ACHN (cell line): ENCODE data around the gene PPP1R9B.

Experiments used
- DNase-seq: peaks from one replicate; pipeline ENCODE4 v3.0.0-alpha.2; 2015
- in situ Hi-C: cut with HindIII; loops from 2 replicates; pipeline ENCODE4 v1.10.0; 2017; ENCODE audit warnings: low sequenced_read_pairs, low pct_ligation_motif_present, low pct_unique_long_range_greater_than_20kb

The PPP1R9B gene

DNA sequence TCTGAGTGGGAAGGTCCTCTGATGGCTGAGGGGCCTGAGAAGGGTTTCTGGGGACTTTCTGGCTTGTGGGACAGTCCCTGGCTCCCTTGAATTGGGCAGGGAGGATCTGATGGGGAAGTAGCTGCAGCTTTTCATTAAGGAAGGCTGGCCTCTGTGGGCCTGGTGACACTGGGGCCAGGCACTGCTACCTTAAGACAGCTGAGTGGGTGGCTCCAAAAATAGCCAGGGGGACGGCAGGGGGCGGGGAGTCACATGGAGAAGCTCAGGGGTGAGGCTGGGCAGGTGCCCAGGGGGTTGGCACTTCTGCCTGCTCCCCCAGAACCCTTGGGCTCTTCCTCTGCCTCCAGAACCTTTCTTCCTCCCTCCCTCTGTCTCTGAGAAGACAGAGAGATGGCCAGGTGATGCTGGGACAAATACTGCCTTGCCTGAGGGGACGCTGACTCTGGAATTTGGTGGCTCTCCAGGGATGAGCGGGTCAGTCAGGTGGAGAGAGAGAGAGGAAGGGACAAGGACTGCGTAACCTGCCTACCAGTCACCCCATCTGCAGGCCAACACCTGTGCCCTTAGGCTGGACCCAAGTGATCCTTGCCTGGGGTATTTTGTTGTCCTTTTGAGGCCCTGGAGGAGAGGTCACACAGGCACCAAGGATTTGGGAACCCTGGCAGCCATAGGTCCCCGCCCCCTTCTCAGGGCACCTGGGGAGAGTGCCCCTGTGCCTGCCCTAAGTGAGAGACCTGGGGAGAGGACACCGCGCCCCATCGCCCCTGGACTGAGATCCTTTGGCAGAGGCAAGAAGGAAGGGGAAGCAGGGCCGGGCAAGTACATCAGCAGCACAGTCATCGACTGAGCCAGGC is 13.6 kb upstream of the PPP1R9B start:
- DNase-seq, result no peak
- in situ Hi-C loops, result no loop called here

DNA sequence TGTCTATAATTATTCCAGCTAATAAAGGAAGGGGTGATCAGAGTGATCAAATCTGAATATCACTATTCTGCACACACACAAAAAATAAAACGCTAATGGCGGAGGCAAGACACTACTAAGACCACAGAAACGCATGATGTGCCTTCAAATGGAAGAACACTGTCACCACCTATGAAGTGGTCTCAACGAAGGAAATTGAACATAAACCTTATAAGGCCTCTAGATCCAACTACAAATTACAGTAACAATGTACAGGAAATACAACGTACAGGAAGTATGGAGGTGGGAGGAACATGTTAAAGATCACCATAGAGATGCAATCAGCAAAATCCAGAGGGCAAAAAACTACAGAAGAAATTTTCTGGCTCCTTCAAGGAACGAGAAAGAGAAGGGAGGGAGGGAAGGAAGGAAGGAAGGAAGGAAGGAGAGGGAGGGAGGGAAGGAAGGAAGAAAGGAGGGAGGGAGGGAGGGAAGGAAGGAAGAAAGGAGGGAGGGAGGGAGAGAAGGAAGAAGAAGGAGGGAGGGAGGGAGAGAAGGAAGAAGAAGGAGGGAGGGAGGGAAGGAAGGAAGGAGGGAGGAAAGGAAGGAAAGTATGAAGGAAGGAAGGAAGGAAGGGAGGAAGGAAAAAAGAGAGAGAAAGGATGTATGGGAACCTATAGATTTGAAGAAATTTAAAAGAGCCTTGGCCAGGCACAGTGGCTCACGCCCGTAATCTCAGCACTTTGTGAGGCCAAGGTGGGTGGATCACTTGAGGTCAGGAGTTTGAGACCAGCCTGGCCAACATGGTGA is 12.2 kb upstream of the PPP1R9B start:
- no peak for DNase-seq
- in situ Hi-C loops, result no loop called here

DNA sequence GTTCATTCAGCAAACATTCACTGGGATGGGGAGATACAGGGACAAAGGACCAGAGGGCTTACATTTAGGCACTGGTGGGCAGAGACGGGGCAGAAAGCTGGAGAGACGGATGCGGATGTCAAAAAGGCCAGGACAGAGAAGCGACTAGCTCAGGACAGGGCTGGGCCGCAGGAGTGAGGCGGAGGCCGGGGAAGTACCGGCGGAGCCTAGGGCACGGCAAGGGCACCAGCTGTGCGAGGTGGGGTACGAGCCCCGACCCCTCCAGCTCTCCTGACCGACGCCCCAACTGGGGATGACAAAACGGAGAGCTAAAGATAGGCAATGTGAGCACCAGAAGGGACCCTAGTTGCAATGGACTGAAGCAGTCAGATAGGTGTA is 11.4 kb upstream of the PPP1R9B start:
- no peak for DNase-seq
- in situ Hi-C loops, result no loop called here

DNA sequence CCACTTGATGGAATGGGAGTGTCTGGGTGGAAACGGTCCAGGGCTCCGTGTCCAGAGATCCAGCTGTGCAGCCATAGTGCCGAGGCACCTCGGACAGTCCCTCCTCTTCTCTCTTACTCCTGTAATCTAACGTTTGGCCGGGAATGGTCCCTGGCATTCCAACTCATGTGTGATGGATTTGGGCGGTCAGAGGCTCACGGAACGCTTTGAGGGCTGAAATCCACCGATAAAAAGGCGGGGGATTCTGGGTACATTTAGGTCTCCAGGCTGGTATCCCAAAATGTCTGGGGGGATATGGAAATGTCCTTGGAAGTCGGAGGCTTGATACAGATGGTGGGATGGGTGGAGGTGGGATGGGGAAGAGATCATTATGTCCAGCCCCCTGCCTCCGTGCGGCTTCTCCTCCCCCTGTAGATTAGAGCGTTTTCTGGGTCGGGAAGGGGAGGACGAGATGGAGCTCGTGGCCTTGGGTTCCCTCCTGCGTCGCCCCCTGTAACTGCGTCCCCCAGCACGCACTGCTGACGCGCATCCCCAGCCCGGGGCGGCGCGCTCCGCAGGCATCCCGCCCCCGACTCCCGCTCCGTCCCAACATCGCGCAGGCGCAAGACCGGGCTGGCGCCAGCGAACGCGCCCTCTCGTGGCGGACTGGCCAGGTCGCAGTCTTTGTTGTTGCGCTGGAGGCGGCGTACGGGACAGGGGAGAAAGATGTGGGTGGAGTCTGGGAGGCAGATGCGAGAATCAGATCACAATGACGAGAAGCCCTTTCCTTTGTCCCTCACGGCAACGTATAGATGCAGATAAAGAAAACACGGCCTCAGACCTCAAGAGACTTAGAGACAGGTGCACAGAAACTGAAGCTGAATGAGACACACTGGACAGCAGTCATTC is 10.8 kb upstream of the PPP1R9B start:
- DNase-seq, result peak; percentile 88
- in situ Hi-C loops, result no loop called here

DNA sequence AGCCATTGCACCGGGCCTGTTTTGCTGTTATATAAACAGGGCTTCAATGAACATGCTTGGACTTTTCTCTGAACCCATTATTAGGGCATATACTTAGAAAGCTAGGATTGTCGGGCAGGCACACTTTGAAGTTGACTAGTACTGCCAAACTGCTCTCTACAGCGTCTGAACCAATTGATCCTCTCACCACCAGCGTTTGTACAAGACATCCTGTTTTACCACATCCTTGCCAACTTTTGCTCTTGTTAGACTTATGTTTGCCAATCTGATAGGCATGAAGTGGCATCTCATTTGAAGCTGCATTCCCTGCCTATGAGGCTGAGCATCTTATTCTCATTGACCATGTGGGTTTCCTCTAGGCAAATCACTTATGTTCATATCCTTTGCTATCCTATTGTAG is 7.4 kb upstream of the PPP1R9B start:
- DNase-seq, result no peak
- in situ Hi-C loops, result no loop called here

DNA sequence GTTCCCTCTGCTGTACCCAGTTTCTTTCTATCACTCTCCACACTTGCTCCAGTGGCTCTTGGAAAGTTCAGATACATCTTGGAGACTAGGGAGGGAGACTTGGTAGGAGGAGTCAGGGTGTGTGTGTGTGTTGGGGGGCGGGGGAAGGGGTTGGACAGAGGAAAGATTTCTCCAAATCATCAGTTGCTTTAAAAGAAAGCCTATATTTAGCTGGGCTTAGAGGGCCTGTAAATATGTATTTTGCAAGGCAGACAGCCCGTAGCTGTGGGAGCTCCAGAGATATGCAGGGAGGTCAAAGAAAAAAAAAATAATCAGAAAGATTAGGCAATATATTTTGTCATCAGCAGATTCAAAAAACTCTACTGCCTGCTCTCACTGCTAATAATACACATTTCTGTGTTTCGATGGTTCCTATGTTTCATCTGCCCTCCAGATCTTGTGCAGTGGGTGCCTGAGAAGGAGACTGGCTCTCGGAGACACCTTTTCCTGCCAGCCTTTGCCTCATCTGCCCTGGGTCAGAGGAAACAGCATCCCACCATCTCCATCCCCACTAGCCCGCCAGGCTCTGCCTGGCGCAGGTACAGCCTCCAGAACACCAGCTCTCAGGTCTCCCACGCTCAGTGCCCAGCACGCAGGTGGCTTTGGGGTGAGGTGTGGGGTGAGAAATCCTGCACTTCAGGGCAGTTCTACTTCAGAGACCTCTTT is 4.8 kb upstream of the PPP1R9B start:
- in situ Hi-C loops, result no loop called here
- DNase-seq, result no peak

DNA sequence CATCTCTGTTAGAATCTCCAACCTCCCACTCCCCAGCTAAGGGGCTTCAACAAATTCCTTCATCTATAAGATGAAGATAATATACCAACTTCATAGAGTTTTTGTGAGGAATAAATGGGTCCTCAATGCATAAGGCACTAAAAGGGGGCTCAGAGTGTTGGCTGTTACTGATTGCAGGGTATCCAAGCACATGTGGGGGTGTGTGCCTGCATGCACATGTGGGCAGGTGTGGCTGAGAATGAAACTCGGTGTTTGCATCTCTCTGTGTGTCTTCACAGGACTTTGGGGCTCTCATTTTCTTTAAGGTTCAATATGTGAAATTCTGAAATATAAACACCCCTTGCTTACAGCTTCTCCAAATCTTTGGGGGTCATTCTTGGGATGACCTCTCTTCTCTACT is 4.1 kb upstream of the PPP1R9B start:
- DNase-seq, result no peak
- in situ Hi-C loops, result no loop called here

DNA sequence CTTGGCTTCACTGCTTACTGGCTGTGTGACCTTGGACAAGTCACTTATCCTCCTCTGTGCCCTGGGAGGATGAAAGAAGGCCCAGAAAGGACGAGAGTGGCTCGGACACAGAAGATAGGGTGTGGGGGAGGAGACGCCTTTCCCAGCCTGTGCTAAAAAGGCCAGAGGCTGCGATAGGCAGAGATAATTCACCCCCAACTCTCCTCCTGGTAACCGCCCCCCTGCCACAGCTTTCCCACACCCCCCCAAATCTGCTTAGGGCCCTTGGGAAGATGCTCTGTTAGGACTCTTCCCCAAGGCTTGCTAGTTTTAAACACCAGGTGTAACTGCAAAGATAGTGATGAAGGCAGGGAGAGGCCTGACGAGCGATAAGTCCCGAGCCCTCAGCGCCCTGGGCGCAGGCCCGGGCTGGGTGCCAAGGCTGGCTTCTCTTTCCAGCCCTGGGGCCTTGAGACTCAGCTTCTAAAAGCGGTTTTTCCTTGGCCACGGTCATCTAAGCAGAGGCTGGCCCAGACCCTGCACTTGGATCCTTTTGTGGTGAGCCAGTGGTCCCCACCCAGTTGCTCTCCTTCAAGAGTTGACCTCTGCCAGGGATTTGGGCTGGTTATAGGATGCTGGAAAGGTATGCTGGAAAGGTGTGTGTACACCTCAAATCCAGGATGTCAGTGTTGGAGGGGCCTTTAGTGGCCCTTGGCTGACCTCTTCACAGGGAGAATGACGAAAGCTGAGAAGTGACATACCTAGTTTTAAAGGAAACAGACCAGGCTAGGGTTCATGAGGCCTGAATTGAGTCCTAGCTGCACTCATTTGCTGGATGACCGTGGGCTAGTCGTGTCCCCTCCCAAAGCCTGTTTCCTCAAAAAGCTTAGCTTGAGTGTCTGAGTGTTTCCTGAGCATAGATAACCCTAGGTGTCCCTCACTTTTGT is 3.4 kb upstream of the PPP1R9B start:
- in situ Hi-C loops, result no loop called here
- DNase-seq, result no peak

DNA sequence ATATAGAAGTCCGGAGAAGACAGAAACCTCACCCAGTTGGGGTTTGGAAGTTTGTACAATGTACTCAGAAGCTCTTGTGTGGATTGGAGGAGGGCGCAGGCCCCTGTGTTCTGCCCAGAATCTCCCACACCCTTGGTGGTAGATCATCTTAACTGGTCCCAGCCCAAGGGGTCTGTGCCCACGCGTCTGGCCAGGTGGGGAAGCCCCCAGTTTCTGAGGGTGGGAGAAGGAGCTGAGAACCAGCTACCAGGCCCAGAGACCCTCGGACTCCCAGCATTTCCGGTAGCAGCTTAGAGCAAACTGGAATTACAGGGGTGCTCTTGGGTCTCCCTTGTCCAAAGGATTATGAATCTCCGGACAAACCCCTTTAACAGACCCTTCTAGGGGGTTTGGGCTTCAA is 2.3 kb upstream of the PPP1R9B start:
- no peak for DNase-seq
- in situ Hi-C loops, result no loop called here

DNA sequence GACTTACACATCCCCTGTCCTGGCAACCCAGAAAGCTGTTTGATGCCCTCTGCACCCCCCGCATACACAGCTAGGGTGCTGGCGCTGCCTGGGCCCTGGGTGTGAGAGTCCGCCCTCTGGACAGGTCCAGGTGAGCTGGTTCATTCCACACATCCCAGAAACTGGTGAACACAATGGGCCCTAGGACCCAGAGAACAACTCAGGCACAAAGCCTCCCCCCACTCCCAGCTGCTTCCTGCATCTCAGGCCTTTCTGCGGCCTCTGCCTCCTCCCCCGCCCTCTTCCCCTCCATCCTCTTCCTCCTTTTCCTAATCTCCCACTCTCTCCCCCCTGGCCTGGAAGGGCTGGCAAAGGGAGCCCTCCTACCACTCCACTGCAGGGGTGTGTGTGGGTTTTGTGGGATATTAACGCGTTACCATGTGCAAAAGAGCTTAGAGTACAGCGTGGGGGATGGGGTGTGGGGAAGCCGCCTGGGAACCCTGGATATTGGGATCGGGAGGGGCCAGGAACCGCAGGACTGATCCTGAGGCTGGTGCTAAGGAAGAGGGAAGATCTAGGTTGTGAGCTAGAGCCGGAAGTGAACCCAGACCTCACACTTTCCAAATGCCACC is 1.6 kb upstream of the PPP1R9B start:
- in situ Hi-C loops, result no loop called here

DNA sequence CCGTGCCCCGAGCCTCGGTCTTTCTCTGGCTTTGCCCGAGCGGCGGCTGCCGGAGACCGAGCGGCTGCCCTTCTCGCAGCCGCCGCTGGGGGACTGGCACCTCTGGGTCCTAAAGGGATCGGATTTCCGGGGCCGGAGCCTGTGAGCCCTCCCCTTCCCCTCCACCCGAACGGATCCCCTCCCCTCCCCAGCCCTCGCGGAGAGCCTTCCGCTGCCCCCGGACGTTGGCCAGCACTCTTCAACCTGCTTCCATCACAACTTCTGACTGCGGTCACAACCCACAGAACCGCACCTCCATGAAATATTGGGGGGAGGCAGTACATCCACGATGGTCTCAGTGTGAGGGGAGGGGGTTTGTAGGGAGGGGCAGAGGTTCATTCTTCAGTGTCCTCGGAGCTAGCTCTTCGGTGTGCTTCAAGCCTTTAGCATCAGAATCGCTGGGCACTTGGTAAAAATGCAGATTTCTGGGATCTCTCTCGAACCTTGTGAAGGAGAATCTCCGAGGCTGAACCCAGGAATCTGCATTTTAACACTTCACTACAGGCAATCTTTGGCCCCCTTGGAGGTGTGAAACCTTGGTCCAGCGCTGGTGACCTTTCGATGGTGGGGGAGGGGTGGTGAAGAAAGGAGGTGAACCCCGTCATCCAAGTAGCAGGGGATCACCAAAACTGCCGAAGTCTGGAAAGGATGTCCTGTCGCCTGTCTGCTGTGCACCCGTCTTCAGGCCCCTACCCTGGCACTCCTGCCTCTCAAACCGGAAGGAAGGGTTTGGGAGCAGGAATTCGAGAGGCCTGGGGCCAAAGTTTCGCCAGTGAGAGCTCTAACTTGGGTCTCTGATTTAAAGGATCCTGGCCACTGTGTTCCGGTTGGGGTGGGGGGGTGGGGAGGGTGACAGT is 812 bp upstream of the PPP1R9B start:
- DNase-seq, result peak; percentile 94
- in situ Hi-C loops, result no loop called here

More for the DNA sequence above, 1.6 kb upstream of the PPP1R9B start:
- DNase-seq, result peak; percentile 90

DNA sequence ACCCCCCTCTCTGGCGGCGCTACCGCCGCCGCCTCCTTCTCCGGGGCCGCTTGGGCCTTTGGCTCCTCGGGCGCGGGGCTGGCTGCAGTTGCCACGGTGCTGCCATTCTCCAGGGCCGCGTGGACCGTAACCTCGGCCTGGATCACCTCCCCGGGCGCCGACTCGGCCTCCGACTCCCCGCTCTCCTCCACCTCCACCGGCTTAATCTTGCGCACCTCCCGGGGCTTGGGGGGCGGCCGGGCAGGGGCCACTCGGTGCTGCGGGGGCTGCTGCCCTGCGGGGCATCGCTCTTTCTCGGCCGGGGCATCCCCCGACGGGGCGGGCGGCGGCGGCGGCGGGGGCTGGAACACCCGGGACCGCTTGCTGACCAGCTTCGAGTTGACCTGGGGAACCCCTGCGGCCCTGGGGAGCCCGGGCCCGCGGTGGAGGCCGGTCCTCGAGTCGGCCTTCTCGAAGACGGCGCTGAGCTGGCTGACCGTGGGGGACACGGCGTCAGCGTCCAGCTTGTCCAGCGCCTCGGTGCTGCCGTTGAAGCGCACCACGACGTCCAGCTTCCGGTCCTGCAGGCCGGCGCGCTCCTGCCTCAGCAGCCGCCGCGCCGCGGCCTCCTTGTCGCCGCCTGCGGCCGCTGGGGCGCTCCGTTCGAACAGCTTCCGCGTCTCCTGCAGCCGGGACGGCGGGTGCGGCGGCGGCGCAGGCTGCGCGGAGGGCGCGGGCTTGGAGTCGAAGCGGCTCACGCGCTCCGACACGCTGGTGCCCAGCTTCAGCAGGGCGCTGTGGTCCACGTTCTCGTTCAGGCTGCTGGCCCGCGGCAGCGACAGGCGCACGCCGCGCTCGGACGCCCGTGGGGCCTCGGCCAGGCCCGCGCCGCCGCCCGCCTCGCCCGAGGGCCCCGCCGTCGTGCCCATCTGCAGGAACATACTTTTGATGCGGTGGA is 792 bp downstream of the PPP1R9B start:
- peak; percentile 69 for DNase-seq
- in situ Hi-C loops, result no loop called here

DNA sequence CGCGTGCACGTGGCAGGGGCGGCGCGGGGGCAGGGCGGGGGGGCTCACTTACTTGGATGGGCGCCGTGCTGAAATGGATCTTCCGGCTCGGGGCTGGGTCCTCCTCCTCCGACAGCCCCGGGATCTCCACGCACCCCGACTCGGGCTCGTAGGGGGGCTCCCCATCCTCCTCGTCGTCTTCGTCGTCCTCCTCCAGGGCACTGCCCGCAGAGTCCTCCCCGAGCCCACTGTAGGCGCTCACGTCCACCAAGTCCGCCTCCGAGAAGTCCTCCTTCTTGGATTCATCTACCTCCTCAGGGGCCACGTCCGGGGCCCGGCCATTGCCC is 1.4 kb downstream of the PPP1R9B start:
- DNase-seq, result no peak
- in situ Hi-C loops, result no loop called here

DNA sequence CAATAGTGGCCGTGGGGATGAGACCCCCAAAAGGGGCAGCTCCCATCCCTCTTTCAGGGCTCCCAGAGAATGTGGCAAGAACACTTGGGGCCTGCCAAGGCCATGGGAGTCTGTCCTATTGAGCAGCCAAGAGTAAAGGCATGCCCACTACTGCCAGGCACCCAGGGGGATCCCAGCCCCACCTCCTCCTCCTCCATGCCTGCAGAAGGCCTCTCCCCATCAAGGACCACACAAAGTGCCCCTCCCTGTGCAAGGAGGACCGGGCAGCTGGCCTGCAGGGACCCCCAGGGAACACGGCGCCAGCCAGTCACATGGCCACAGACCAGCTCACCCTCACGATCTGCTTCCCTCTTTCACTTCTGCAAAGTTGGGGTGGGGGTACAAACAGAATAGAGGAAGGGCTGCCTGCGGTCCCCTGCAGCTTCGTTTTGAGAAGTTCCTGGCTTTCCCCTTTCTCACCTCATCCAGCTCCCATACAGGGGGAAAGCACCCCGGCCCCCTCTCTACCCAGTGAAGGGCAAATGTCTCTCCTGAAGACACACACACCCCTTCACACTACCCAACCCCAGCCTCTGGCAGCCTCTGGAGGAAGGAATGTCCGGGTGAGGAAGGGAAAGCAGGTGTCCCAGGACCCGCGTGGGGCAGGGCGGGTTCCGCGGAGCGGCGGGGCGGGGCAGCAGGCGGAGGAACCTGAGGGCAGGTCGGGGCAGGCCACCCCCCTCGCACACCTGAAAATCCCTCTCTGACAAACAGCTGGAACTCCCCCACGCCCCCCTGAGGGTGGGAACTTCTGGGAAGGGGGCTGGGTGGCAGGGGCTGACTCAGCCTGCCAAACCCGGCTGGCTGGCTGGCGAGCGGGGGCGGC is 2.0 kb downstream of the PPP1R9B start:
- peak; percentile 55 for DNase-seq
- in situ Hi-C loops, result no loop called here

DNA sequence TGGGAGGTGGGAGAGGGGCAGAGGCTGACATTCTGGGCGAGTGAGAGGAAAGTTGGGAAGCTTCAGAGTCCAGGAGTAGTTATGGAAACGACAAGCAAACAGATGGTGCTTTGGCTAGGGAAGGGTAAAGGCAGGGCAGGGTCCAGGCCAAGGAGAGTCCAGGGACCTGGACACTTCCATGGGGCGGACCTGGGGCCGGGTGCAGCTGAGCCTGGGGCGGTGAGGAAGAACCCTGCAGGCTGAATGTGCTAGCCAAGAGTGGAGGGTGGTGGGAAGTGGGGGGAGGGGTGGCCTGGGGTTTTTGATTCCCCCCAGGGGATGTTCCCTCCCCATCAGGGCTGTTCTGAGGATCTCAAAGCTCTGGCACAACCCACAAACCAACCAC is 2.6 kb downstream of the PPP1R9B start:
- no peak for DNase-seq
- in situ Hi-C loops, result no loop called here
